ENCODE data around the gene KCNK16. TPM values are rescaled to one million over a fixed set of nuclear protein-coding genes. Genes with fewer than 3 reads are reported as not detected.

KCNK16 gene
- polyA plus RNA-seq, 3 donors, result not detected

DNA sequence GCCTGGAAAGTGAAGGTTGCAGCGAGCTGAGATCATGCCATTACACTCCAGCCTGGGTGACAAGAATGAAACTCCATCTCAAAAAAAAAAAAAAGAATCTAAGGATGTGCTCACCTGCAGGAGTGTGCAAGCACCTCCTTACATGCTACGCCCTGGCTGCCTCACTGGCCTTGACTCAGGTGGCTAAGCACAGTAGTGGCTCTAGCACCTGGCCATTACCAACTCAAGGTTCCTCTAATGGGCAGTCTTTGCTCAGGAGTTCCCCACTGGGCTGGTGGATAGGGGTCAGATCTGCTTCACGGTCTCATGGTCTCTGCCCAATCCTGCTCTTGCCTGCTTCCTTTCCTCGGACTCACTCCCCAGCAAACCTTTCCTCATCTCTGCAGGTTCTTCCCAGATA is 48.0 kb downstream of the KCNK16 start:
- no peak overlapping the region for H3K27ac Mint-ChIP-seq
- H3K4me2 ChIP-seq (replicated peaks; ENCODE audit: extremely low read depth, low read length, poor library complexity, severe bottlenecking), result no peak overlapping the region
- H3K36me3 Mint-ChIP-seq, result no peaks in the 10 kb centered on the region
- intact Hi-C loops (cut with micrococcal nuclease), result no loop called here
- WGBS (ENCODE audit: insufficient coverage), result 67% methylated on average over 3 of the region's 4 CpGs
- no peak overlapping the region for H2AFZ ChIP-seq (ENCODE audit: insufficient read depth, low read depth, low read length, poor library complexity, severe bottlenecking)
- H3K27me3 ChIP-seq (ENCODE audit: control insufficient read depth in 2 of 2, insufficient read depth in 2 of 2, low read length in 2 of 2), result no peaks in the 10 kb centered on the region
- no peak overlapping the region for H3K4me3 ChIP-seq (replicated peaks in 1 of 3; ENCODE audit: low read depth in 2 of 3, low read length in 3 of 3)
- no peak overlapping the region for H3K27ac ChIP-seq (ENCODE audit: low read depth in 1 of 2, low read length in 2 of 2)
- no peaks in the 10 kb centered on the region for H4K20me1 ChIP-seq (ENCODE audit: insufficient read depth, low read length)
- peaks cover 3 to 6% (median 4%) of the 10 kb centered on the region in 3 donors for H3K27me3 Mint-ChIP-seq (ENCODE audit: low read depth in 3 of 3)
- H3K9ac ChIP-seq (ENCODE audit: insufficient read depth, low read length, poor library complexity, severe bottlenecking), result no peak overlapping the region
- H3K79me2 ChIP-seq (ENCODE audit: insufficient read depth, low read length), result no peaks in the 10 kb centered on the region
- no peaks in the 10 kb centered on the region for H3K36me3 ChIP-seq (replicated peaks in 1 of 2; ENCODE audit: control insufficient read depth in 1 of 2, insufficient read depth in 2 of 2, low read length in 2 of 2)
- H3K9me3 ChIP-seq (replicated peaks in 1 of 2; ENCODE audit: control insufficient read depth in 1 of 2, insufficient read depth in 1 of 2, low read length in 2 of 2), result no peaks in the 10 kb centered on the region
- peaks cover 0 to 3% (median 0%) of the 10 kb centered on the region in 7 donors for H3K9me3 Mint-ChIP-seq
- H3K4me3 Mint-ChIP-seq, result no peak overlapping the region
- no peaks in the 10 kb centered on the region for H3K4me1 ChIP-seq (ENCODE audit: control insufficient read depth in 1 of 2, insufficient read depth in 2 of 2, low read length in 2 of 2)
- DNase-seq, result no peak
- TF ChIP-seq, protein P1, sequence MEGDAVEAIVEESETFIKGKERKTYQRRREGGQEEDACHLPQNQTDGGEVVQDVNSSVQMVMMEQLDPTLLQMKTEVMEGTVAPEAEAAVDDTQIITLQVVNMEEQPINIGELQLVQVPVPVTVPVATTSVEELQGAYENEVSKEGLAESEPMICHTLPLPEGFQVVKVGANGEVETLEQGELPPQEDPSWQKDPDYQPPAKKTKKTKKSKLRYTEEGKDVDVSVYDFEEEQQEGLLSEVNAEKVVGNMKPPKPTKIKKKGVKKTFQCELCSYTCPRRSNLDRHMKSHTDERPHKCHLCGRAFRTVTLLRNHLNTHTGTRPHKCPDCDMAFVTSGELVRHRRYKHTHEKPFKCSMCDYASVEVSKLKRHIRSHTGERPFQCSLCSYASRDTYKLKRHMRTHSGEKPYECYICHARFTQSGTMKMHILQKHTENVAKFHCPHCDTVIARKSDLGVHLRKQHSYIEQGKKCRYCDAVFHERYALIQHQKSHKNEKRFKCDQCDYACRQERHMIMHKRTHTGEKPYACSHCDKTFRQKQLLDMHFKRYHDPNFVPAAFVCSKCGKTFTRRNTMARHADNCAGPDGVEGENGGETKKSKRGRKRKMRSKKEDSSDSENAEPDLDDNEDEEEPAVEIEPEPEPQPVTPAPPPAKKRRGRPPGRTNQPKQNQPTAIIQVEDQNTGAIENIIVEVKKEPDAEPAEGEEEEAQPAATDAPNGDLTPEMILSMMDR (IDR thresholded peaks at IDR 0.05), result no peak
- H3K4me1 Mint-ChIP-seq, result no peaks in the 10 kb centered on the region

DNA sequence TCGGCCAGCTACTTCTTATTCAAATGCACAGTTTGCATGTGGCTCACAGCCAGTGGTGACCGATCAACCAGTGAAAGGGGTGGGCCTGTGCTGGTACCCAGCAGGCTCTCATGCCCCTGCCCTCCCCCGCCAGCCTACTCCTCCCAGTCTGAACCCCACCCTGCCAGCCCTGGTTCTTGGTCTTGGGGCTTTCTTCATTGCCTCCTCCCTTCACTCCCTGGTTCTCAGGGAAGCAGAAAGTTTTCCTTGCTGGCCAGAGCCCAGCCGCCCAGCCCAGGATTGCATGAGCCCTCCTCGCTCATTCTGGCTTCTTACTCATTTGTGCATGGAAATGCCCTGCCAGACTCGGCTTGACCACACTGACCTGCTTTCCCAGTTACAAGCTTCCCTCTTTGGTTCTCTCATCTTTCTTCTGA is 49.1 kb downstream of the KCNK16 start:
- no peaks in the 10 kb centered on the region for H3K36me3 ChIP-seq (replicated peaks in 1 of 2; ENCODE audit: control insufficient read depth in 1 of 2, insufficient read depth in 2 of 2, low read length in 2 of 2)
- Mint-ChIP-seq H3K27ac (no peak overlapping the region), H3K27me3 (ENCODE audit: low read depth in 3 of 3) (peaks cover 3 to 4% (median 3%) of the 10 kb centered on the region in 3 donors), H3K36me3 (no peaks in the 10 kb centered on the region), H3K4me1 (no peaks in the 10 kb centered on the region), H3K4me3 (no peak overlapping the region), H3K9me3 (peaks cover 0 to 3% (median 0%) of the 10 kb centered on the region in 7 donors)
- no peaks in the 10 kb centered on the region for H4K20me1 ChIP-seq (ENCODE audit: insufficient read depth, low read length)
- H3K4me2 ChIP-seq (replicated peaks; ENCODE audit: extremely low read depth, low read length, poor library complexity, severe bottlenecking), result no peak overlapping the region
- H3K27ac ChIP-seq (ENCODE audit: low read depth in 1 of 2, low read length in 2 of 2), result no peak overlapping the region
- no peak for DNase-seq
- H2AFZ ChIP-seq (ENCODE audit: insufficient read depth, low read depth, low read length, poor library complexity, severe bottlenecking), result no peak overlapping the region
- H3K4me3 ChIP-seq (replicated peaks in 1 of 3; ENCODE audit: low read depth in 2 of 3, low read length in 3 of 3), result no peak overlapping the region
- no peaks in the 10 kb centered on the region for H3K4me1 ChIP-seq (ENCODE audit: control insufficient read depth in 1 of 2, insufficient read depth in 2 of 2, low read length in 2 of 2)
- intact Hi-C loops (cut with micrococcal nuclease), result no loop called here
- no peaks in the 10 kb centered on the region for H3K27me3 ChIP-seq (ENCODE audit: control insufficient read depth in 2 of 2, insufficient read depth in 2 of 2, low read length in 2 of 2)
- TF ChIP-seq, protein P1 (IDR thresholded peaks at IDR 0.05), result no peak
- H3K79me2 ChIP-seq (ENCODE audit: insufficient read depth, low read length), result no peaks in the 10 kb centered on the region
- no peaks in the 10 kb centered on the region for H3K9me3 ChIP-seq (replicated peaks in 1 of 2; ENCODE audit: control insufficient read depth in 1 of 2, insufficient read depth in 1 of 2, low read length in 2 of 2)
- no peak overlapping the region for H3K9ac ChIP-seq (ENCODE audit: insufficient read depth, low read length, poor library complexity, severe bottlenecking)
- WGBS (ENCODE audit: insufficient coverage), result 77% methylated on average over 6 of the region's 6 CpGs
